K562 (cell line): ENCODE data around the gene AGPAT2. TPM values are rescaled to one million over a fixed set of nuclear protein-coding genes. Genes with fewer than 3 reads are reported as not detected.

ENCODE experiments used
- ATAC-seq: fragments of 200-7000 bp; cut with Tn5 transposase; 3 replicates; pipeline ENCODE4 v1.9.1; 2020; ENCODE audit warnings: moderate library complexity
- BruUV-seq: library from RNA; stranded (reverse); fragments of 400-500 nt; replicated peaks from 2 replicates; lab custom pipeline; 2021; lab: Mats Ljungman, UMichigan
- CTCF ChIA-PET: fragments of 300-600 bp; formaldehyde crosslinking; extraction: SDS; loops from one replicate; lab custom pipeline; 2021; ENCODE audit warnings: low intra/inter-chr PET ratio; lab: Yijun Ruan, JAX
- POLR2A ChIA-PET: fragments of 300-600, 350-650 bp; sonication (Branson Sonifier 250); formaldehyde crosslinking; extraction: SDS; loops from one replicate; lab custom pipeline; 2021; ENCODE audit warnings: antibody characterized with exemption, inconsistent platforms; lab: Yijun Ruan, JAX
- DNase-seq, 4 experiments: peaks; one replicate each; pipeline versions ENCODE4 v3.0.0 to v3.0.0-alpha.2; 2011 to 2018; ENCODE audit warnings: low spot score in 3 of 4, mixed read lengths in 3 of 4; ENCODE audit errors: extremely low read depth in 1 of 4
- FAIRE-seq: peaks from 2 replicates; lab custom pipeline; 2011; peaks lifted over from hg19 to GRCh38; lab: Jason Lieb, UNC
- H2AFZ ChIP-seq: 2 replicates; pipeline ENCODE4 v1.6.0; 2011; ENCODE audit warnings: low read depth, low read length, control low read depth, inconsistent platforms
- H3K27ac ChIP-seq: fragments of 200-600 bp; 3 replicates; pipeline ENCODE4 v1.8.0; 2011; ENCODE audit warnings: low read depth, mild to moderate bottlenecking, control low read depth, inconsistent platforms, low read length, moderate library complexity, mixed read lengths; ENCODE audit errors: extremely low read depth
- H3K27me3 ChIP-seq, 2 experiments: fragments of 300-600 bp in 1 of 2; 2 replicates in 1 of 2; 3 replicates in 1 of 2; pipeline versions ENCODE4 v1.6.0 to v1.8.0; 2011; ENCODE audit warnings: inconsistent platforms in 2 of 2, low read length in 2 of 2, mild to moderate bottlenecking in 1 of 2, mixed read lengths in 1 of 2, moderate library complexity in 1 of 2; ENCODE audit not compliant: control insufficient read depth in 2 of 2, insufficient read depth in 2 of 2
- H3K36me3 ChIP-seq: fragments of 300-600 bp; 3 replicates; pipeline ENCODE4 v1.8.0; 2011; ENCODE audit warnings: mild to moderate bottlenecking, low read length, inconsistent platforms; ENCODE audit not compliant: control insufficient read depth, insufficient read depth
- H3K4me1 ChIP-seq, 2 experiments: fragments of 200-600 bp in 1 of 2; replicated peaks in 1 of 2; 2 replicates in 1 of 2; 3 replicates in 1 of 2; pipeline versions ENCODE4 v1.5.1 to v1.8.0; 2011; ENCODE audit warnings: inconsistent platforms in 2 of 2, low read length in 2 of 2, mild to moderate bottlenecking in 1 of 2, mixed read lengths in 1 of 2, moderate library complexity in 1 of 2; ENCODE audit not compliant: control insufficient read depth in 2 of 2, insufficient read depth in 2 of 2
- H3K4me2 ChIP-seq: 2 replicates; pipeline ENCODE4 v1.6.1; 2011; ENCODE audit warnings: low read length, control low read depth, inconsistent platforms, mixed read lengths; ENCODE audit not compliant: insufficient read depth
- H3K4me3 ChIP-seq: fragments of 200-600 bp; sonication (generic), shearing (Covaris generic); 2 replicates; pipeline ENCODE4 v1.5.1; 2016; ENCODE audit warnings: control low read depth, inconsistent platforms
- H3K79me2 ChIP-seq: fragments of 200-600 bp; 3 replicates; pipeline ENCODE4 v1.8.0; 2011; ENCODE audit warnings: low read length, inconsistent platforms; ENCODE audit not compliant: control insufficient read depth, insufficient read depth
- H3K9ac ChIP-seq, 2 experiments: 2 replicates each; pipeline versions ENCODE4 v1.6.0 to v1.6.1; 2011; ENCODE audit warnings: low read depth in 2 of 2, low read length in 2 of 2, control low read depth in 1 of 2, inconsistent platforms in 1 of 2, mild to moderate bottlenecking in 1 of 2, mixed read lengths in 1 of 2; ENCODE audit not compliant: insufficient read depth in 1 of 2
- H3K9me1 ChIP-seq: one replicate; pipeline ENCODE4 v1.6.0; 2011; ENCODE audit warnings: inconsistent platforms, mild to moderate bottlenecking, low read length, moderate library complexity; ENCODE audit not compliant: control insufficient read depth, insufficient read depth
- H3K9me3 ChIP-seq: replicated peaks from 2 replicates; pipeline ENCODE4 v1.5.1; 2011; ENCODE audit warnings: low read depth, low read length, inconsistent platforms; ENCODE audit not compliant: control insufficient read depth, insufficient read depth
- H4K20me1 ChIP-seq: replicated peaks from 2 replicates; pipeline ENCODE4 v1.6.1; 2011; ENCODE audit warnings: low read length, inconsistent platforms, mixed read lengths; ENCODE audit not compliant: control insufficient read depth, insufficient read depth
- ADNP ChIP-seq: fragments of 200-800 bp; sonication (Bioruptor generic); IDR thresholded peaks from 2 replicates; pipeline ENCODE4 v1.6.1; 2016; ENCODE audit warnings: missing genetic modification characterization, missing compliant biosample characterization
- BHLHE40 ChIP-seq: IDR thresholded peaks from 2 replicates; pipeline ENCODE4 v1.6.1; 2011; ENCODE audit warnings: low read length, improper control_type of control experiment
- E2F6 ChIP-seq, 2 experiments: IDR thresholded peaks; 2 replicates each; pipeline ENCODE4 v1.6.1; 2011; ENCODE audit warnings: borderline replicate concordance in 1 of 2, control low read depth in 1 of 2, low read depth in 1 of 2, low read length in 1 of 2, mild to moderate bottlenecking in 1 of 2, mixed read lengths in 1 of 2, moderate library complexity in 1 of 2; ENCODE audit not compliant: insufficient read depth in 1 of 2, insufficient read length in 1 of 2, poor library complexity in 1 of 2, severe bottlenecking in 1 of 2; ENCODE audit errors: extremely low read depth in 1 of 2
- KDM1A ChIP-seq, 2 experiments: fragments of 450-650 bp; IDR thresholded peaks; 2 replicates each; pipeline ENCODE4 v1.6.1; 2016; ENCODE audit warnings: mild to moderate bottlenecking in 2 of 2
- MED1 ChIP-seq: sonication (generic); formaldehyde crosslinking; IDR thresholded peaks from 2 replicates; pipeline ENCODE4 v1.8.1; 2023; ENCODE audit warnings: missing genetic modification reagents, borderline replicate concordance
- POLR2AphosphoS5 ChIP-seq: IDR thresholded peaks from 2 replicates; pipeline ENCODE4 v1.6.1; 2011; ENCODE audit warnings: mild to moderate bottlenecking, low read depth, low read length, moderate library complexity; ENCODE audit not compliant: control insufficient read depth, insufficient read depth
- POLR3A ChIP-seq: IDR thresholded peaks from 2 replicates; pipeline ENCODE4 v1.6.1; 2011; ENCODE audit warnings: borderline replicate concordance, mild to moderate bottlenecking, moderate library complexity; ENCODE audit not compliant: insufficient read length, insufficient read depth; ENCODE audit errors: extremely low read depth
- TSC22D4 ChIP-seq: fragments of 450-650 bp; IDR thresholded peaks from 2 replicates; pipeline ENCODE4 v1.6.1; 2016; ENCODE audit warnings: missing genetic modification characterization, missing biosample characterization, control low read depth
- ZNF121 ChIP-seq: sonication (generic); formaldehyde crosslinking; conservative IDR thresholded peaks from 2 replicates; pipeline ENCODE4 v1.8.0; 2022; ENCODE audit warnings: missing genetic modification reagents
- ZNF347 ChIP-seq: fragments of 450-650 bp; formaldehyde crosslinking; IDR thresholded peaks from 2 replicates; pipeline ENCODE4 v1.4.0; 2020; ENCODE audit warnings: low read depth, mild to moderate bottlenecking, moderate library complexity
- WGBS: fragments of 100-300 bp; shearing (Covaris generic); methylation state at CpG from one replicate; pipeline ENCODE4 v1.1.6; 2016; ENCODE audit warnings: low coverage, mixed read lengths; ENCODE audit not compliant: insufficient coverage; ENCODE audit errors: missing lambda C conversion rate; 5-methylcytosine and 5-hydroxymethylcytosine counted together
- in situ Hi-C: fragments of 300-500 bp; cut with MboI; formaldehyde crosslinking; loops from 4 replicates; pipeline ENCODE4 v1.15.0; 2018; ENCODE audit warnings: inconsistent platforms, mixed read lengths
- intact Hi-C: fragments of 100-400 bp; cut with micrococcal nuclease; formaldehyde crosslinking; loops from 2 replicates; pipeline ENCODE4 v1.14.2; 2022
- polyA plus RNA-seq, 8 experiments: library from polyadenylated mRNA; depleted of rRNA in 4 of 8; stranded (reverse) in 5 of 8; unstranded in 3 of 8; fragments of >200 nt; fragmentation: Nextera tagmentation in 2 of 8; fragmentation: Illumina TruSeq in 1 of 8; extraction: Ambion mirVana in 2 of 8; extraction: Trizol in 1 of 8; gene quantifications; 2 replicates each; pipeline versions ENCODE4 v1.2.1 to v1.2.3, GENCODE V29; 2011 to 2014; ENCODE audit warnings: inconsistent platforms in 1 of 8, missing spikeins in 1 of 8
- total RNA-seq, 7 experiments: library from RNA; depleted of rRNA in 6 of 7; stranded (reverse); fragments of >200 nt in 6 of 7; fragmentation: Illumina TruSeq in 2 of 7; extraction: Trizol in 2 of 7; gene quantifications; 2 replicates each; pipeline versions ENCODE4 v1.2.1 to v1.2.3, GENCODE V29; 2011 to 2021; ENCODE audit warnings: low replicate concordance in 1 of 7
- TF ChIP-seq, protein P1 (sequence below): fragments of 450-650 bp; conservative IDR thresholded peaks from 2 replicates; pipeline ENCODE4 v1.6.1; 2016; ENCODE audit warnings: missing genetic modification characterization, low read depth, mild to moderate bottlenecking, missing compliant biosample characterization, moderate library complexity
- TF ChIP-seq, protein P2 (sequence below): fragments of 250-450 bp; sonication (Bioruptor Pico); IDR thresholded peaks from 2 replicates; pipeline ENCODE4 v1.5.0; 2020; ENCODE audit warnings: mild to moderate bottlenecking
- TF ChIP-seq, protein P3 (sequence below): fragments of 150-350 bp; conservative IDR thresholded peaks from 2 replicates; pipeline ENCODE4 v1.6.1; 2014; ENCODE audit warnings: low read length

The AGPAT2 gene
- total and polyA plus RNA-seq, 9 of the 15 experiments (the other 6 are each of a cell fraction or from before 2014, with no cell fraction given): 0.13 to 54.5 (median 23.9) TPM

- no peak for TF ChIP-seq POLR2AphosphoS5
- no peak for TF ChIP-seq ADNP (tag)
- TF ChIP-seq, protein P1, sequence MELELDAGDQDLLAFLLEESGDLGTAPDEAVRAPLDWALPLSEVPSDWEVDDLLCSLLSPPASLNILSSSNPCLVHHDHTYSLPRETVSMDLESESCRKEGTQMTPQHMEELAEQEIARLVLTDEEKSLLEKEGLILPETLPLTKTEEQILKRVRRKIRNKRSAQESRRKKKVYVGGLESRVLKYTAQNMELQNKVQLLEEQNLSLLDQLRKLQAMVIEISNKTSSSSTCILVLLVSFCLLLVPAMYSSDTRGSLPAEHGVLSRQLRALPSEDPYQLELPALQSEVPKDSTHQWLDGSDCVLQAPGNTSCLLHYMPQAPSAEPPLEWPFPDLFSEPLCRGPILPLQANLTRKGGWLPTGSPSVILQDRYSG (tag): 0 out of 2 replicates have a peak, but pooled peaks have one; percentile 48
- no peak for TF ChIP-seq POLR3A
- peak in 1 of 2 experiments; percentile 54 for TF ChIP-seq E2F6 (IDR thresholded peaks at IDR 0.05; ENCODE audit: borderline replicate concordance in 1 of 2, extremely low read depth in 1 of 2, insufficient read depth in 1 of 2, insufficient read length in 1 of 2, low read depth in 1 of 2, low read length in 1 of 2, poor library complexity in 1 of 2, severe bottlenecking in 1 of 2)
These were observed 13.9 kb upstream of the AGPAT2 start (continued) for GRCh38 chr9:136700959-136701667.

GRCh38 chr9:136700304-136700703, 13.0 kb upstream of the AGPAT2 start:
- Histone ChIP-seq H3K9me1 (no peaks in the 10 kb centered on the region), H3K27ac (no peak overlapping the region), H4K20me1 (no peaks in the 10 kb centered on the region), H3K4me3 (no peak overlapping the region), H3K4me1 (peaks cover 7 to 35% of the 10 kb centered on the region in 2 experiments; a peak in 4 of 5 replicates), H3K36me3 (no peaks in the 10 kb centered on the region), H3K27me3 (no peaks in the 10 kb centered on the region), H3K9ac (no peak overlapping the region), H3K79me2 (no peaks in the 10 kb centered on the region), H2AFZ (no peak overlapping the region), H3K9me3 (no peaks in the 10 kb centered on the region), H3K4me2 (no peak overlapping the region)
- FAIRE-seq: no peak
- intact Hi-C loops: no loop called here
- ChIA-PET POLR2A (interaction anchor here (0.5 to 1.5 kb wide), 3 partner anchors 12 to 306 kb away, joined by 3 to 5 read pairs (median 3); no protein-coding TSS in a partner anchor), CTCF (no interaction called here)
- DNase-seq: no peak
- ATAC-seq: no peak
- WGBS: 67% methylated on average over 13 of the region's 13 CpGs
- in situ Hi-C loops: no loop called here
- BruUV-seq: no TSS peak
- no peak for TF ChIP-seq KDM1A (IDR thresholded peaks at IDR 0.05)
- no peak for TF ChIP-seq MED1 (CRISPR knock-in tag)
- no peak for TF ChIP-seq BHLHE40
- TF ChIP-seq, protein P2, sequence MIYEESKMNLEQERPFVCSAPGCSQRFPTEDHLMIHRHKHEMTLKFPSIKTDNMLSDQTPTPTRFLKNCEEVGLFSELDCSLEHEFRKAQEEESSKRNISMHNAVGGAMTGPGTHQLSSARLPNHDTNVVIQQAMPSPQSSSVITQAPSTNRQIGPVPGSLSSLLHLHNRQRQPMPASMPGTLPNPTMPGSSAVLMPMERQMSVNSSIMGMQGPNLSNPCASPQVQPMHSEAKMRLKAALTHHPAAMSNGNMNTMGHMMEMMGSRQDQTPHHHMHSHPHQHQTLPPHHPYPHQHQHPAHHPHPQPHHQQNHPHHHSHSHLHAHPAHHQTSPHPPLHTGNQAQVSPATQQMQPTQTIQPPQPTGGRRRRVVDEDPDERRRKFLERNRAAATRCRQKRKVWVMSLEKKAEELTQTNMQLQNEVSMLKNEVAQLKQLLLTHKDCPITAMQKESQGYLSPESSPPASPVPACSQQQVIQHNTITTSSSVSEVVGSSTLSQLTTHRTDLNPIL (CRISPR knock-in tag): no peak
- no peak for TF ChIP-seq ZNF347
- TF ChIP-seq, protein P3, sequence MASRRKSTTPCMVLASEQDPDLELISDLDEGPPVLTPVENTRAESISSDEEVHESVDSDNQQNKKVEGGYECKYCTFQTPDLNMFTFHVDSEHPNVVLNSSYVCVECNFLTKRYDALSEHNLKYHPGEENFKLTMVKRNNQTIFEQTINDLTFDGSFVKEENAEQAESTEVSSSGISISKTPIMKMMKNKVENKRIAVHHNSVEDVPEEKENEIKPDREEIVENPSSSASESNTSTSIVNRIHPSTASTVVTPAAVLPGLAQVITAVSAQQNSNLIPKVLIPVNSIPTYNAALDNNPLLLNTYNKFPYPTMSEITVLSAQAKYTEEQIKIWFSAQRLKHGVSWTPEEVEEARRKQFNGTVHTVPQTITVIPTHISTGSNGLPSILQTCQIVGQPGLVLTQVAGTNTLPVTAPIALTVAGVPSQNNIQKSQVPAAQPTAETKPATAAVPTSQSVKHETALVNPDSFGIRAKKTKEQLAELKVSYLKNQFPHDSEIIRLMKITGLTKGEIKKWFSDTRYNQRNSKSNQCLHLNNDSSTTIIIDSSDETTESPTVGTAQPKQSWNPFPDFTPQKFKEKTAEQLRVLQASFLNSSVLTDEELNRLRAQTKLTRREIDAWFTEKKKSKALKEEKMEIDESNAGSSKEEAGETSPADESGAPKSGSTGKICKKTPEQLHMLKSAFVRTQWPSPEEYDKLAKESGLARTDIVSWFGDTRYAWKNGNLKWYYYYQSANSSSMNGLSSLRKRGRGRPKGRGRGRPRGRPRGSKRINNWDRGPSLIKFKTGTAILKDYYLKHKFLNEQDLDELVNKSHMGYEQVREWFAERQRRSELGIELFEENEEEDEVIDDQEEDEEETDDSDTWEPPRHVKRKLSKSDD: no peak
- TF ChIP-seq TSC22D4: no peak
- peak; percentile 98 for TF ChIP-seq ZNF121
